Left colon (tissue), 2 donors: ENCODE measurements around the gene MTHFR. TPM values are rescaled to one million over a fixed set of nuclear protein-coding genes. Genes with fewer than 3 reads are reported as not detected.
A peak's percentile ranks its signal among the peaks of the same experiment; 100 is the strongest.
"Not testable (repeated sequence)": the region's sequence is repeated elsewhere in the genome, so short reads cannot be mapped to it uniquely, and the experiment has no call there.

Source experiments
- ATAC-seq: fragments of 200-7000 bp; cut with Tn5 transposase; one replicate; pipeline ENCODE4 v1.9.1; 2020; ENCODE audit warnings: mild to moderate bottlenecking, moderate library complexity
- DNase-seq, 2 donors: peaks; one replicate each; pipeline ENCODE4 v3.0.0-alpha.2; 2020
- intact Hi-C, 2 donors: fragments of 100-400 bp; cut with DNase I in 1 of 2; cut with micrococcal nuclease in 1 of 2; formaldehyde crosslinking; loops; one replicate each; pipeline versions ENCODE4 v1.11.2 to v1.14.0; 2022; cut with DNase I, micrococcal nuclease
- total RNA-seq, 2 donors: library from RNA; stranded (reverse); fragmentation: NEBNext Ultra II Directional; extraction: Animal tissue kit (Norgen Biotek cat#: 25700); gene quantifications; one replicate each; pipeline ENCODE4 v1.2.1, GENCODE V29; 2021
- donor health status: DM: no; HTN: no; CAD: no.
- donor health status: DM: yes; HTN: yes; CAD: no.

Gene MTHFR
- total RNA-seq, 2 donors from 2014 or later: 44.8 to 48.2 TPM

DNA sequence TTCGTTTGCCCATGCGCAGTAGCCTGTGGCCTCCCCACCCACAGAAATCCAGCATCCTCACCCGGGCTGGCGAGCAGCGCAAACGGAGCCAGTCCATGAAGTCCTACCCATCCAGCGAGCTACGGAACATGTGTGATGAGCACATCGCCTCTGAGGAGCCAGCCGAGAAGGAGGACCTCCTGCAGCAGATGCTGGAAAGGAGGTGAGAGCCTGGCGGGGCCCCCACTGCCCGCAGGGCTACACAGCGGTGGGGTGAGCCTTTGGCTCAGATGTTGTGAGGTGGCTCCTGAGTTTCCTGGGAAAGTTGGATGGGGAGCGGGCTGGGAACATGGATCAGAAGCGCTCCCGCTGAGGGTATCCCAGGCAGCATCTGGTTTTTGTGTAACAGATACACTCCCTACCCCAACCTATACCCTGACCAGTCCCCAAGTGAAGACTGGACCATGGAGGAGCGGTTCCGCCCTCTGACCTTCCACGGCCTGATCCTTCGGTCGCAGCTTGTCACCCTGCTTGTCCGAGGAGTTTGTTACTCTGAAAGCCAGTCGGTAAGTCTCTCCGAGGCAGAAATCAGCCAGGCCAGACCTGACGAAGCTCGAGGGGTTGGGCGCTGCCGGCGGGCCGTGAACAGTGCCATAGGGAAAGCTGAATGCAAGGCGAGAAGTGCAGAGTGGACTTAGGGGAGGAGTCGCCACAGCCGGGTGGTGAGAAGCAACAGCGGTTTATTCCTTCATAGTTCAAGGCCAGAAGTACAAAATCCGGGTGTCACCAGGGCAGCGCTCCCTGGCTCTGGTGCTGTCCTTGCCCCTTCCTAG, 31.4 kb upstream of the MTHFR start:
- DNase-seq: no peak
- intact Hi-C loops: loop anchor here in 1 of 2 donors (10.0 kb wide), 2 partner anchors 58 to 128 kb away; no protein-coding TSS in a partner anchor
- no peak for ATAC-seq

DNA sequence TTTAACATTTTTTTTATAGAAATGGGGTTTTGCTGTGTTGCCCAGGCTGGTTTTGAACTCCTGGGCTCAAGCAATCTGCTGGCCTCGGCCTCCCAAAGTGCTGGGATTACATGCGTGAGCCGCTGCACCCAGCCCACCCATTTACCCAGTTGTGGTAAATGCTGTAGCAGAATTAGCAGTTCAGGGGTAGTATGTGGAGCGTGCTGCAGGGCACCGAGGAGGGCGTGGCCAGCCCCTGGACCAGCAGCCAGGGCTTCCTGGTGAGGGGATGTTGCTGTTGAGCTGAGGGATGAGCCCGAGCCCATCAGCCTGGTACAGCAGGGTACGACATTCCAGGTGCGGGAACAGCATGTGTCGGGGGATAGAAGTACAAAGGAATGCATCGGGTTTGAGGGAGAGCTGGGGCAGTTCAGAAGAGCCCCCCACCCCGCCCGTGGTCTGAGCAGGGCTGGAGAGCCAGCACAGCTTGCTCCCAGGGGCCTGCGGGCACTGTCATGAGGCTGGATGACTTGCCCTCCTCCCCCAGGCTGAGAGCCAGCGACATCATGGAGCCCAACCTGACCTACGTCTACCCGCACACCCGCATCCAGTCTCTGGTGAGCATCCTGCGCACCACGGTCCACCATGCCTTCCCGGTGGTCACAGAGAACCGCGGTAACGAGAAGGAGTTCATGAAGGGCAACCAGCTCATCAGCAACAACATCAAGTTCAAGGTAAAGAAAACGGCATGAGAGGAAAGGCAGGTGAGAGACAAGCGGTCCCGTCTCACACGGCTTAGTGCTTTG, 29.9 kb upstream of the MTHFR start:
- ATAC-seq: no peak
- intact Hi-C loops: loop anchor here in 1 of 2 donors (10.0 kb wide), 2 partner anchors 59 to 129 kb away; no protein-coding TSS in a partner anchor
- no peak for DNase-seq

DNA sequence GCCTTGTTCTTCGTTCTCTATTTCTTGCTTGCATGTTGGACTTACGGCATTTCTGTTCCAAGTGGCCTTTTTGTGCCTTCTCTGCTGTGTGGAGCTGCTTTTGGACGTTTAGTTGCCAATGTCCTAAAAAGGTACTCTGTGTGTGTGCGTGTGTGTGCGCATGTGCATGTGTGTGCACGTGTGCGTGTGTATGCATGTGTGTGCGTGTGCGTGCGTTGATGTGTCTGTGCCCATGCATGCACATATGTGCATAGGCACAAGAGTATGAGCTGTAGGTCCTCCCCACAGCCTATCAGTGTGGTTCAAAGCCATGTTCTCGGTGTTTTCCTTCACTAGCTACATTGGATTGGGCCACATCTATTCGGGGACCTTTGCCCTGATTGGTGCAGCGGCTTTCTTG, 28.1 kb upstream of the MTHFR start:
- DNase-seq: no peak
- ATAC-seq: no peak
- intact Hi-C loops: loop anchor here in 1 of 2 donors (10.0 kb wide), 2 partner anchors 61 to 131 kb away; no protein-coding TSS in a partner anchor

DNA sequence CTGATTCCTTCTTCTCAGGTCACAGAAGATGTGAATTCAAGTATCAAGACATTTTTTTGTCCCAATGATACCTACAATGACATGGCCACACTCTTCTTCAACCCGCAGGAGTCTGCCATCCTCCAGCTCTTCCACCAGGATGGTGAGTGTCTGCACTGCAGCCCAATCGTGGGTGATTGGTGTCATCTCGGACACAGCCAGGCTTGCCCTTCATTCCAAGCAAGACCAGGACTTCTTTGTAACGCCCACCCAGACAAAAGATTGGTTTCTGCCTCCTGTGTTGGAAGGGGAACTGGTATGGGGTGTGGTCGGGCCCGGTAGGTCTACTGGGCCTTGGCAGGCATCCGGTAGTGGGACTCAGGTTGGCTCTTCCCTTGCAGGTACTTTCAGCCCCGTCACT, 27.7 kb upstream of the MTHFR start:
- DNase-seq (no peak), ATAC-seq (no peak)
- intact Hi-C loops: loop anchor here in 1 of 2 donors (10.0 kb wide), 2 partner anchors 61 to 131 kb away; no protein-coding TSS in a partner anchor

DNA sequence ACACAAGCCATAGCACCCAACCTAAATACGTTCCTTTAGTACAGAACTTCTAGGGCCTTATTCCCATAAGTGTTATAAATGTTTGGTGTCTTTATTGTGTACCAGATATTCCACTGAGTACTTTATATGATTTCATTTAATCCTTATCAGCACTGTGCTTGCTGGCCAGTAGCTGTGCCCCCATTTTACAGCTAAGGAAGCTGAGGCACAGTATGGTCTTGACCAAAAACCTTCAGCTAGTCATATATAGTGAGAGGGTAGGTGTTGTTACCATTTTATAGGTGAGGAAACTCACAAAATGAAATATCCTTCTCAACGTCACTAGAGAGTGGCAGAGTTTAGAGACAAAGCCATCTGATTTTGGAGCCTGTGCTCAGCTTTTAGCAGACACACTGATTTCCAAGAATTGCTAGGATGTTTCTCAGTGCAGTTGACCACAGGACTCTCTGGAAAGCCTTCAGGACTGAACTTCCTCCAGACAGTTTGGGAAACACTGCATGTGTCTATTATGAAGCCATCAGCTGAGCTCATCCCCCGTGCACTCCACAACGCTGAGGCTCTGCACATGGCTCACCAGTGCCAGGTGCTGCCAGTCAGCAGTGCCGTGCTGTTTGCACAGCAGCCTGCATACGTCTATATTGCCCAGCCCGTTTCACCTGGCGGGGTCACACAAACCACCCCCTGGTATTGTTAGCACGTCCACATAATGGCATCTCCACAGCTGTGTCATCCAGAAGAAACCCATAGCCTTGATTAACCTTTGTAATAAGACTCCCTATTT, 26.4 kb upstream of the MTHFR start:
- intact Hi-C loops: loop anchor here in 1 of 2 donors (10.0 kb wide), 2 partner anchors 63 to 133 kb away; no protein-coding TSS in a partner anchor
- ATAC-seq (no peak), DNase-seq (no peak)

DNA sequence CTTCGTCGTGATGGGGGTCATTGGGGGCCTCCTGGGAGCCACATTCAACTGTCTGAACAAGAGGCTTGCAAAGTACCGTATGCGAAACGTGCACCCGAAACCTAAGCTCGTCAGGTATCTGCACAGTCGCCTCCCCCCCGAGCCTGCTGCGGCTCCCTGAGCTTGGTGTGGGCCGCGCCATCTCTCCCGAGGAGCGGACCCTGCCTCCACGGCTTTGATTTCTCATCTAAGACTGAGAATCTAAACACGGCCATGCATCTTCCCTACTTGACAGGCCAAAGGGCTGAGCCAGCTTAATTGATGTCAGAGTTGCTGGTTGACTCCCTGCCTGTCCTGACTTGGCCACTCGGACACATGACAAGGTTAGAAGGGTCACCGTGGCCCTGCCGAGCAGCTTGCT, 22.7 kb upstream of the MTHFR start:
- no peak for ATAC-seq
- DNase-seq: no peak
- intact Hi-C loops: no loop called here

DNA sequence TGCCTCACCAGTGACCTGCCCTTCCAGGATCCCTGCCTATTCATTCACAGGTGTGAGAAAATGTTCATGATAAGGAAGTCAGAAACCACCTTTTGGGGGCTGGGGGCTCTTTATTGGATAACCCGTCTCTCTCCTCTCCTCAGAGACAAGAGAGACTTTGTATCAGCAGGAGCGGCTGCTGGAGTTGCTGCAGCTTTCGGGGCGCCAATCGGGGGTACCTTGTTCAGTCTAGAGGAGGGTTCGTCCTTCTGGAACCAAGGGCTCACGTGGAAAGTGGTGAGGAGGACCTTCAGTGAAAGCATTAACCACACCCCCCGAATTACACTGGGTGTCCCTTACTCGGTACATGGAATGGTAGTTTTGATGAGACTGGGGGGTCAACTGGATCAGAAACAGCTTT, 21.2 kb upstream of the MTHFR start:
- intact Hi-C loops: no loop called here
- DNase-seq (no peak), ATAC-seq (no peak)

DNA sequence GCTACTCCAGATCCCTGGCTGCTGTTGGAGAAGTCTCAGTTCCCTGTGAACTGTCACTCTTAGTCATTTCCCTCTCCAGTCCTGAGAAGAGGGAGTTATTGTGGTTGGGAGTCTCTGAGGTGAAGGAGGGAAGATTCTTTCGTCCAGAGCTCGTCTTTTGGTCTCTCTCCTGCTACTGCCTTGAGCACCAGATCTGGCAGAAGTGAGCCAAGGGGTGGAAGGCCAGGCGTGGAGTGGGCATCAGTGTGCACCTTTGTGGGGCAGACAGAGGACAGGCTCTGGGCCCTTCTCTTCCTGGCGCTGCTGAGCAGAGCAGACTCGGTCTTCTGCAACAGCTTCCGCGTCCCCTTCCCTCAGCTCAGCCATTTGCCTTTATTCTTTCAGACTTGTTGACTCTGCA, 19.4 kb upstream of the MTHFR start:
- intact Hi-C loops: no loop called here
- no peak for DNase-seq

DNA sequence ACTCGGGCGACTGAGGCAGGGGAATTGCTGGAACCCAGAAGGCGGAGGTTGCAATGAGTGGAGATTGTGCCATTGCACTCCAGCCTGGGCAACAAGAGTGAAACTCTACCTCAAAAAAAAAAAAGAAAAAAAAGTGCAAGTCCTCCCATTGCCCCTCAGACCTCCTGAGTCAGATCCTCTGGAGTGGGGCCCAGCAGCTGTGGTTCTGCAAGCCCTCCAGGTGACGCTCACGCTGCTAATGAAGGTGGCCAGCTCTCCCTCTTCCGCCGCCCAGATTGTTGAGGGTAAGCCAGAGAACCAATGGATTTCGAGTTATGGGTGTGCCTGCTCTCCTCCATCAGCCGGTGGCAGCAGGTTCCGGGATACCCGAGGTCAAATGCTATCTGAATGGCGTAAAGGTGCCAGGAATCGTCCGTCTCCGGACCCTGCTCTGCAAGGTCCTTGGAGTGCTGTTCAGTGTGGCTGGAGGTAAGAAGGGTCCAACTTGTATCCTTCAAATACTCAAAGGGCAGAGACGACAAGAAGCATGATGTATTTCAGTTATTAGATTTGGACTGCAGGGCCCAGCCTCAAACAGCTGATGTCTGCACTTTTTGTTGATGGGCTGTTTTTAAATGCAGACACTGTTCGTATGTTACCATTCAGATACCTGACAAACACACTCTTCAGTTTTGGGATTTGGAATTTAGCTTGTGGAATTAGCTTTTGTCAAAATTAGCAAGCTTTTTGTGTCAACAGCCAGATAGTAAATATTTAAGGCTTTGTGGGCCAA, 17.8 kb upstream of the MTHFR start:
- intact Hi-C loops: no loop called here
- no peak for DNase-seq
- no peak for ATAC-seq

More for the DNA sequence above, 19.4 kb upstream of the MTHFR start:
- no peak for ATAC-seq

DNA sequence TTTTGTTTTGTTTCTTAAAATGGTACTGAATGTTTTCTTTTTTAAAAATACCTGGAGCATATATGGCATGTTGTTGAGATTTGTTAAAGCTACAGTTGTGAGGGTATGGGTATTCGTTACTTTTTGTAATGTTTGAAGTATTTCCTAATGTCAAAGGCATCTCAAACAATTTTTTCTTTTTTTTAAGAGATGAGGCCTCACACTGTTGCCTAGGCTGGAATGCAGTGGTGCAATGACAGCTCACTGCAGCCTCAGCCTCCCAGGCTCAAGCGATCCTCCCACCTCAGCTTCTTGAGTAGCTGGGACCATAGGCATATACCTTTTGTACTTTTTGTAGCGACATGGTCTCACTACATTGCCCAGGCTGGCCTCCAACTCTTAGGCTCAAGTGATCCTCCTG, 16.3 kb upstream of the MTHFR start:
- DNase-seq (no peak), ATAC-seq (no peak)
- intact Hi-C loops: no loop called here

DNA sequence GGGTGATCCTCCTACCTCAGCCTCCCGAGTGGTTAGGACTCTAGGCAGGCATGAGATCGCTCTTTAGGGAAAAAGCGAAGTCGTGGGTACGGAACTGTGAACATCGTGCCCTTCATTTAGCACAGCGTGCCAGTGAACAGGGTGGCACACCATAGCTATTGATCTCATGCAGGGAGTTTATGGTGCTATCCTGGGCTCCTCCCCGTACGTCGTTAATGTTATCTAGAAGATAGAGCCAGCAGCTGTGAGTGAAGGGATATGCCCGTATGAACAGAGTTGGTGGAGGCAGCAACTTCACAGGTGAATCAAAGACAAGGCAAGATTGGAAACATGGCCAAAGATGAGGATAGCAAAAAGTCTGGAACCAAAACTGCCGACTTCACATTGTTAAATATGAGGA, 11.4 kb upstream of the MTHFR start:
- intact Hi-C loops: no loop called here
- DNase-seq: no peak
- peak; percentile 79 for ATAC-seq

DNA sequence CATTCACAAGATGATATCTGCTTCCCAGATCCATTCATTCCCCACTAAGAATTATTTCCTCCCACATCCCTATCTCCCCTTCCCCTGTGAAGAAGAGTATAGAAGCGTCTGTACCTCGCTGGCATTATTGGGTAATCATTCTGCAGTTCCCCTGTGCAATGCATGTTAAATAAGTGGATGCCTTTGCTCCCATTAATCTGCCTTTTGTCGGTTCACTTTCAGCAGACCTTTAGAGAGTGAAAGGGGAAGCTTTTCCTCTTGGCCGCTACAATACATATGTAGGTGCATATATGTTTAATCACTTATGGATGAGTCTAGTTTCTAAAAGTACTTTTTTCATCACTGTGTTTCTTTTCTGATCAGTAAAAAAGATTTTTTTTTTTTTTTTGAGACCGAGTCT, 7.3 kb upstream of the MTHFR start:
- no peak for DNase-seq
- intact Hi-C loops: no loop called here
- no peak for ATAC-seq

DNA sequence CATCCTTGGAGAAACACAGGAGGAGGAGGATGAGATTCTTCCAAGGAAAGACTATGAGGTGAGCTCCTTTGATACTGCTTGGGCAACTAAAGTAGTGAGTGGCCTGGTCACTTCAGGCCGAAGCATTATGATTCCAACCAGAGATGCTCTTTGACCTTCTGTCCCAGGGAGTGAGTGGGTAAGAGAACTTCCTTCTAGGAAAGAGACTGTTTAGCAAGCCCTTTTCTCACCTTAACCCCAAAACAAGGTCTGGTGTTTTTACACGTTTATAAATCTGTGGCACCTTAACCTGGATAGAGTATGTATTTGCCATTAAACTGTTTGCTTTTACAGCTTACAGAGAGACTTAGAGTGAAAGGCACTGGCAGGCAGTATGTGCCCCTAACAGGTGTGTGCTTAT, 1.4 kb upstream of the MTHFR start:
- no peak for DNase-seq
- intact Hi-C loops: no loop called here

DNA sequence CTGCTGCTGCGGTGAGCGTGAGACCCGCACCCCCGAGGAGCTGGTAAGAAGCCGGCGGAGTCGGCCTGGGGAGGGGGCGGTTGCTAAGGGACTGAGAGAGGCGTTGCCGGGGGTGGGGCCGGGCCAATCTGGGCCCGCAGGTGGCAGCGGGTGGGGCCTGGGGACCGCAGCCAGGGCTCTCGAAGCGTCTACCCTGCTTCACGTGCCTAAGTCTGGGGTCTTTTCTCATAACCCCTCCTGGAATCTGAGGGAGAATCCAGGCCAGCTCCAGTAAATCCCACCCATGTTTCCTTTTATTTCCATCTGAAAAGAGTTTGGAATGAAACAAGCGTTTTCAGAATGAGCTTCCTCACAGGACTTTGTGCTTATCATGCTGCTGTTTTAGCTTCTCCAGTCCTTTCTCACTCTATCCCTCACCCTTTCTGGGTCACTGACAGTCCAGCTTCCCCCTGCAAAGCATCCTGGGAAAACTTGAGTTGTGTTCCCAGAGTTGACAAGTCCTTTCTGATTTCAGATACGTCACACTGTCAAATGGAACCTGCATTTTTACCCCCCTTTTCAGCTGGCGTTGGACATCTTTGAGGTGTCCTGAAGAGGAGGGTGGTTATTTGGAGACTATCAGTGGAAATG, 658 bp upstream of the MTHFR start:
- DNase-seq (no peak), ATAC-seq (peak; percentile 53)
- intact Hi-C loops: no loop called here

More for the DNA sequence above, 1.4 kb upstream of the MTHFR start:
- no peak for ATAC-seq

DNA sequence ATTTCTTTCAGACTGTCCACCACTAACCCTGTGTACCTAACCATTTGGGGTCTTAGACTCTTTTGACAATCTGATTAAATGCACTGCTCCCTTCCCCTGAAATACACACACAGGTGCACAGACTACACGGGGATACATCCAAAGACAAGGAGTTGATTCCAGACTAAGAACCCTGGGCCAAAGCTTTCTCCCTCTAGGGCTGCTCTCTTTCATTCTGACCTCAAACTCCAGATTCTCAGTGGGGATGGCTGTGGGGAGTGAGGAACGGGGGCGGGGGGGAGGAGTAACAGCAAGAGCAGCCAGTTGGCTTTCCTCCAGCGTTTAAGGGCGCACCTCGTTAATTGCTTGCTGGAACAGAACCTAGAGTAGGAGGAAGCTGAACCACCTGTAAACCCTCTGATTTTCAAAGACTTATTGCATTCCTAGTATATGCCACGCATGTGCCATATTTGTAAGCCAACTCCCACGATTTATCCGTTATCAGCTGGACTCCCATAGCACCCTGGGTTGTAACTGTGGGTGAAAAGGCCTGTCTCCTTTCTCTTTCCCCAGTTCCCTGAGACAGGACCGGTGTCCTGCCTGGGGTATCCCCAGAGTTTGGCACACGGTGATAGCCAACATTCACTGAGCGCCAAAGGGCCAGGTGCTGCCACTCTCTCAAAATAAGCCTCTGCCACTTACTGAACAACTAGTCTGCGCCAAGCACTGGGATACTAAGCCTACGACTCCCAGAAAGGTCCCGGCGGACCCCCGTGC, 920 bp downstream of the MTHFR start:
- intact Hi-C loops: no loop called here
- peak; percentile 16 for ATAC-seq
- peak; percentile 61 to 67 for DNase-seq

DNA sequence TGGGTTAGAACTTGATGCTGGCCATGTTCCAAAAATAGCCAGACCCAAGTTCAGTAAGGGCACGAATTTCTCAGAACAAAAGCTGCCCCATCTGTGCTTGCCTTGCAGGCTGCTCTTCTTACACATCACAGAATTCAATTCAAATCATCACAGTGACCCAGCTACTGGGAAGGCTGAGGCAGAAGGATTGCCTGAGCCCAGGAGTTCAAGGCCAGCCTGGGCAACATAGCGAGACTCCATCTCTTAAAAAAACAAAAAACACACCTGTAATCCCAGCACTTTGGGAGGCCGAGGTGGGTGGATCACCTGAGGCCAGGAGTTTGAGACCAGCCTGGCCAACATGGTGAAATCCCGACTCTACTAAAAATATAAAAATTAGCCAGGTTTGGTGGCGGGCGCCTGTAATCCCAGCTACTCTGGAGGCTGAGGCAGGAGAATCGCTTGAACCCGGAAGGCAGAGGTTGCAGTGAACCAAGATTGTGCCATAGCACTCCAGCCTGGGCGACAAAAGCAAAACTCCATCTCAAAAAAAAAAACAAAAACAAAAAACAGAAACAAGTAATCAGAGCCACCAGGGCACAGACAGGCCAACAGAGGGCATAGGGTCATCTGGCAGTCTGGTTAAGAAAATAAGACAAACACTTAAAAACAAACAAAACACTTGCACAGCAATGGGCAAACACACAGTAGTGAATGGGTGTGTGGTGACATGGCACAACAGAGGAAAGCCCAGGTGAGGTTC, 1.7 kb downstream of the MTHFR start:
- ATAC-seq, intact Hi-C loops, DNase-seq: not testable (repeated sequence)
